Ovary (tissue), 3 donors: ENCODE measurements around the gene GAPDHS.

ENCODE experiments used
- CTCF ChIP-seq, 3 donors: fragments of 450-650 bp in 2 of 3; fragments of 200-600 bp in 1 of 3; IDR thresholded peaks; one replicate each; pipeline versions ENCODE4 v1.5.1 to v1.8.0; 2016 to 2022; ENCODE audit warnings: antibody characterized with exemption in 3 of 3, mild to moderate bottlenecking in 1 of 3
- EP300 ChIP-seq: sonication (generic); formaldehyde crosslinking; IDR thresholded peaks from one replicate; pipeline ENCODE4 v1.6.1; 2017; ENCODE audit warnings: antibody characterized with exemption
- donor health status: DM: no; HTN: no; CAD: no.

GRCh38 chr19:35512831-35513627 lies 20.2 kb upstream of the GAPDHS start:
- no peak for TF ChIP-seq CTCF (IDR thresholded peaks at IDR 0.05)
- TF ChIP-seq EP300, result no peak
